HG03354 (cell line): ENCODE results near the gene SYT2.

ENCODE experiments used
- ATAC-seq: cut with Tn5 transposase; IDR thresholded peaks from one replicate; pipeline ENCODE4 v1.9.1; 2021; ENCODE audit warnings: mild to moderate bottlenecking; ENCODE audit not compliant: unreplicated experiment, poor library complexity, severe bottlenecking

Gene SYT2

DNA sequence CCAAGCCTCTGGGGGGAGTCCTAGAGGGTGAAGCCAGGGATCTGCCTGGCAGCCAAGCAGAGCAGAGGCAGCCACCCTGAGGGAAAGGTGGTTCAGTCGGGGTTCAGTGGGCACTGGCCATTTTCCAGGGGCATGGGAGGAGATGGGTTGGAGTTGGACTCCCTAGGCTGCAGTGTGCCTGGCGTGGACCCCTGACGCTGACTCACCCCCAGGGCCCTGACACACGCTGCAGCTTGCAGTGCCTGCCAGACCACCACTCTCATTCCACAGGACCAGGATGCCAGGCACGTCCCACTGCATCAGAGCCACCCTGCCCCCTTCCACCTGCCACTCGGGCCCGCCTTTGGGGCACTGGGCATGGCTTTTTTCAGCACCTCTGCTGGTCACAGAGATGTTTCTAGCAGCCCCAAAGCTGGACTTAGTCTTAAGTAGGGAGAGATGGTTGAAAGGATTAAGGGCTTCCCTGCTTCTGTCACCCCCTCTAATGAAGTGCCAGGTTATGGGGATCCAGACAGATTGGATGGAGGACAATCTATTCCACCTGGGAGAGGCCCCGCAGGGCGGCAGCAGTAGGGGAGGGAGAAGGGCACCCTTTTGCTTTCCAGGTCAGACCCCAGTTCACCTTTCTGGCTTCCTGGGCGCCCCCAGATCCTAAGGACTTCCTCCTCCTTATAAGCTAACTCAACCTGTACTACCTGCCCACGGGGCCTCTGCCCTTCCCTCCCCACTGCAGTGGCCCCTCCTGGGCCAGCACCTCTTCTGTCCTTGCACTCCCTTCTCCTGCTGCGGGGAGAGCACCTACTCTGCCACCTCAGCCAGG lies 1.6 kb downstream of the SYT2 start:
- ATAC-seq = no peak

- ATAC-seq = no peak
Measured at GRCh38 chr1:202706851-202707250, 3.4 kb downstream of the SYT2 start.

GRCh38 chr1:202704601-202705000 lies 5.7 kb downstream of the SYT2 start:
- no peak for ATAC-seq

GRCh38 chr1:202703191-202703590 lies 7.1 kb downstream of the SYT2 start:
- ATAC-seq = no peak

DNA sequence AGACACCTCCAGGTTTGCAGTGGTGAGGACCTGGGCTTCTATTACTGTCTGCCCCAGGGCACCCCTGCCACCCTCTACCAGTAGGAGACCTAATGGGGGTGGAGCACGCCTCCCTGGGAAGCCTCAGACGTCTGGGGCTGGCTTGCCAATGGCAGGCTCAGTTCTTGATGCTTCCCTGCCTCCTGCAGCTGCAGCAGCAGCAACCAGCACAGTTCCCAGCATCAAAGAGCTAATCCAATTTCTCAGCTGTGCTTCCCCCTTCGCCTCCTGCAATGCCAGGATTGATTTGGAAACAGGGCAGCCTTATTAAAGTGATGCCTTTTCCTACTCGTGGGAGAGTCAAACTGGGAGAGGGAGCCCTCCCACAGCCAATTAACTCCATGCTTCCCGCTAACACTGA lies 8.2 kb downstream of the SYT2 start:
- ATAC-seq = no peak

DNA sequence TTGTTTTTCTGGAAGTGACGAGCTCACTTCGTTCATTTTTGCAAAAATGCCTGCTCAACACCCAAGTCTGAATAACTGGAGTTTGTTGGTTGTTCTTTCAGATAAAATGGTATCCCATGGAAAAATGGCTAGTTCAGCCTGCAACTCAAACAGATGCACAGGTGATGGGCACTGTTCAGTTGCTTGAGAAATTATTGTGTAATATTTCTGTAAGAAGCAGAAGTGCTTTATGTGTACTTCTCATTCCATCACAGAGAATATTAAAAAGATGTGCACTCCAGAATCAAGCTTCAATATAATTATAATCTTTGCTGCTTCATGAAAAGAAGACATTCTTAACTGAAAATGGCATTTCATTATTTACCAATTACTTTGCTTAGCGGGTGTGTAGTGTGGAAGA lies 9.1 kb downstream of the SYT2 start:
- no peak for ATAC-seq

DNA sequence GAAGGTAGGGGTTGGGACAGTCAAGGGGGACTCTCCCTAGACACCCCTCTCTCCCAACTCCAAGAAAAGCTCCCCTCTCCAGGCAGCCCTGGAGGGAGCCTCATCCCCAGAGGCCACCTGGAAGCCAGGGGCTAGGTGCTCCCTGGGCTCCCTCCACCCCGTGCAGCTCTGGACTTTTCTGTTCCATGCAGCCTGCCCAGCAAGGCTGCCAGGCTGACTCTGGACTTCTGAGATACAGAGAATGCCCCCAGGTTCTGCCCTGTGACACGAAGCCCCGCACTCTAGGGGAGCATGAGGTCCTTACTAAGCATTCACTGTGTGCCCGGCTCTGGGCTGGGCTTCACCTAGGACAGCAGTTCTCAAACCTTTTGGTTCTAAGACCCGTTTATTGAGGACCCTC lies 10.2 kb downstream of the SYT2 start:
- ATAC-seq = no peak

GRCh38 chr1:202698276-202698675 lies 12.0 kb downstream of the SYT2 start:
- ATAC-seq = no peak

DNA sequence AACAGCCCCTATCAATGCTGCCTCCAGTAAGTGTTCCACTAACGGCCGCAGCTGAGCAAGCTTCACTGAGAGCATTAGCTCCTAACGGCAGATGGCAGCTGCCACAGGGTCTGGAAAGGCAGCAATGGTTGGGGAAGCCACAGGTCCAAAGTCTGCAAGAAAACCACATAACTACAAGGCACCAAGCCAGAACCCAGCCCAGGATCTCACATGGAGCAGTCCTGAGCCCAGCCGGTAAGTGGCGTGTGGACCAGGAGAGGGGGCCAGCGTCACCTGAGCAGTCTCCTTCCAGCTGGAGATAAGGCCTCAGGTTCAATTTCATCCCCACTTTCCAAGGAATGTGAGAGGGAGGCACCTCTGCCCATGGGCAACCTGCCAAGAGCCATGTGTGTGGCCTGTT lies 13.2 kb downstream of the SYT2 start:
- ATAC-seq = no peak

DNA sequence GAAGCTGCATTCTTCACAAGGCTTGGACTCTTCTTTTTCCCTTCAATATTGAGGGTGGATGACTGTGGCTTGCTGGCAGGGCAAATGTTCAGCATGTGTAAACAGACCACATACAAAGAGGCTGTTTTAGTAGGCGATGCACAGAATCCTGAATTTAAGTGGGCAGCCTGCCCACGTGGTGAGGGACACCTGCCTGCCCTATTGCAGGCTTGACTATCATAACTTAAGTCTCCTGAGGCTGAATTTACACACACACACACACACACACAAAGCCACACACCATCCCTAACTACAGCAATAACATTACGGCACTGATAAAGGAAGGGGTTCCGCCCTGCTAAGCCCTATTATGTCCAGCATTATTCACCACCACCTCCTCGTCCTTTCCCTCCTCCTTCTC lies 15.9 kb downstream of the SYT2 start:
- ATAC-seq = no peak

GRCh38 chr1:202692959-202693555 lies 17.2 kb downstream of the SYT2 start:
- ATAC-seq = no peak

DNA sequence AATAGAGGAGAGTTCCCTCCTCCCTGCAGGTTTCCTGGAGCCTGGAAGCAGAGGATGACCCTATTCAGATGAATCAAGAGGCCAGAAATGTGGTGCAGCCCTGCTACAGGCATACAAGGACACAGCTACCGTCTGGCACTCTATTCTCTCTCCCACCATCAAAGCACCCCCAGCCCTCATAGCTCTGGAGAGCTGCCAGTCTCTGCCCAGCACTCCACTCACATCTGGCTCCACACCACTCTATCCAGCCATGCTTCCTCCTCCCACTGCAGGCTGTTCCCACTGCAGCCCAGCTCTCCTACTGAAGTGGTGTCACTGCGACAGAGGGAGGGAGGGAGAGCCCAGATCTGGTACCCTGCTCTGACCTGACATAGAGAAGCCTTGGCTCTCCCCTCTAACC lies 18.4 kb downstream of the SYT2 start:
- ATAC-seq = no peak

- ATAC-seq = no peak
Measured at GRCh38 chr1:202689493-202690342, 20.5 kb downstream of the SYT2 start.

DNA sequence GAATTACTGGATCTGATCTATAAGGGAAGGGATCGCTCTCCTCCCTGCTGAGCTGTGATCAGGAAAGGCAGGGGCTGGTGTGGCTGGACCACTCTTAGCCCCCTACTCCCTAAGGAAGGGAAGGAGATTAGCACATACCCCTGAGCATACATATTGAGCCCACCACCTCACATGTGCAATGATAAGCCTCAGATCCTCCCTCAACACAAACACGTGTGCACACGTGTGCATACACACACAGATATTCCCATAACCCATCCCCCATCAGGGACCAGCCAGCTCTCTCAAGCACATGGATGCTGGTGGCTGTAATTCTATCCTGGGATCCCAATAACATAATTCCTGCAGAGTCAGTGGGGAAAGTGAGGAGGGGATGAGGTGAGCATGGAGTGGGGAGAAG lies 21.2 kb downstream of the SYT2 start:
- no peak for ATAC-seq

- ATAC-seq = no peak
Measured at GRCh38 chr1:202688401-202688800, 21.9 kb downstream of the SYT2 start.

DNA sequence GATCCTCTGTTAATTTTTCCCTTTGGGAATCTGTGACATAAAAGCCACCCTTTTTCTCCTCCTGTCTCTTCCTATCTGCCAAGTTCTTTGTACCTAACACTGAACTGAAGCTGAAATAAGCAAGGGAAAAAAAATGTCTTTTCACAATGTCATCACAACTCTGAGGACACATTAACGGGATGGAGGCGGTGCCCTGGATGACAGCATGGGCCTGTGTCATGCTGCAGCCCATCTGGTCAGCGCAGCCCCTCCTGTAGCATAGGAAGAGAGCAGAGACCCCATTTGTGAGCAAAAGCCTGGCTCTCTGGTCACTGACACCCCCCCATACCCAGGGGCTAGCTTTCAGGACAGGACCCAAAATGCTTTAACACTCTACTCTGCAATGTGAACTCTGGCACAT lies 22.5 kb downstream of the SYT2 start:
- no peak for ATAC-seq

- ATAC-seq = no peak
Measured at GRCh38 chr1:202687370-202687769, 22.9 kb downstream of the SYT2 start.

GRCh38 chr1:202685641-202686040 lies 24.6 kb downstream of the SYT2 start:
- no peak for ATAC-seq

- no peak for ATAC-seq
Measured at GRCh38 chr1:202684716-202685115, 25.5 kb downstream of the SYT2 start.

DNA sequence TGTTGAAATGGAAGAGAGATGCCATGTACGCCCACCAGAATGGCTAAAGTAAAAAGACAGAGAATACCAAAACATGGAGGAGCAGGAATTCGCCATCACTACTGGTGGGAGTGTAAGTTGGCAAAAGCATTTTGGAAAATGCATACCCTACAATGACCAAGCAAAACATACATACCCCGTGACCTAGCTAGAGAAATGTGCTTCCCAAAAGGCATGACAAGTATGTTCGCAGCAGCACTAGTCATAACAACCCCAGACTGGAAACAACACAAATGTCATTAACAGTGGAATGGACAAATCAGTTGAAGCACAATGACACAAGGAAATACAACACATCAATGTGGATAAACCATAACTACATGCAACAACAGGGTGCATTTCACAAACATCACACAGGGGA lies 27.2 kb downstream of the SYT2 start:
- no peak for ATAC-seq

DNA sequence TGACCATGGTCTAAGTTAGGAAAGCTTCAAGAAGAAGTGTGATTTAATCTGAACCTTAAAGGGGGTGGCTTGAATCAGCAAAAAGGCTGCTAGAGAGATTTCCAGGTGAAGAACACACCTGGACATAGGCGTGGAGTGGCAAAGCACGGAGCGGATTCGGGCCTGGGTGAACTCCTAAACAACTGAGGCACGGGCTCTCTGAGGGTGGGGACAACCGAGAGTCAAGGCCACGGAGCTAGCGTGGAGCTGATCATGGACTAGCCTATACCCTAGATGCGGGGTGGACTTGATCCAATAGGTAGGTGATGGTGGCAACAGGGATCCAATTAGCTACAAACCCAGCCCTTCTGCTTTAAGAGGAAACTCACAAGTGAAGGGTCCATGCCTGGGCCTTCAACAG lies 27.8 kb downstream of the SYT2 start:
- ATAC-seq = no peak
